HL-60/S4 treated with retinoic acid at 250 ng/mL for 4 days and 3 days (cell line): Measurements from ENCODE around the gene PMM1.

Experiments used
- in situ Hi-C: fragments of 300-500 bp; cut with MboI; formaldehyde crosslinking; loops from 2 replicates; pipeline ENCODE4 v1.7.0; 2022; ENCODE audit warnings: low sequenced_read_pairs

The PMM1 gene

DNA sequence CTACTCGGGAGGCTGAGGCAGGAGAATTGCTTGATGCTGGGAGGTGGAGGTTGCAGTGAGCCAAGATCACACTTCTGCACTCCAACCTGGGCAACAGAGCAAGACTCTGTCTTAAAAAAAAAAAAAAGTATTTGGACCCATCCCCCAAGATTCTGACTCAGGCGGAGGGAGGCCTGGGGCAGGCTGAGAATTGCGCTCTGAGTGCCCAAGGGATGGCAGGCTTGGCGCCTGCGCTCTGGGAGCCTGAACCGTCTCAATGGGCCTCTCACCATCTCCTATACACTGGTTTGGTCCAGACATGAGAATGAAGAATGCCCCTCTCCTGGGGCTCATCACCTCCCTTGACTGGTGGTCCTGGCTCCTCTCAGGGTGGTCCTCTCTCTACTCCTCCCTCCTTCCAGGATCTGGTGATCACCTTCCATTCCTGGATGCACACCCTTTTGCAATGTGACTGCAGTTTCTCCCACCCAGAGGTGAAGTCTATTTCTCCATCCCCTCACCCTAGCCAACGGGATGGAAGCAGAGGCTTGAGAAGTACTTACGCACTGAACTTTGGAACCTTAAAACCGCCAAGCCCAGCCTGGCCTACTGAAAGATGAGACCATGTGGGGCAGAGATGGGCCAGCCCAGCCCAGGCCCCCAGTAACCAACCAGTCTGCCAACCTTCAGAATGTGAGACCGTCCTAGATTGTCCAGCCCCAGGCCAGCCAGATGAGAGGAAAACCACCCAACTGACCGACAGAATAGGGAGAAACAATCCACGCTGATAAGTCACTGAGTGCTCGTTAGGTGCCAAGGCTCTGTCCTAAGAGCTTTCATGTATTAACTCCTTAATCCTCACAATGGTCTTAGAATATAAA lies 50.3 kb downstream of the PMM1 start:
- in situ Hi-C loops: no loop called here

DNA sequence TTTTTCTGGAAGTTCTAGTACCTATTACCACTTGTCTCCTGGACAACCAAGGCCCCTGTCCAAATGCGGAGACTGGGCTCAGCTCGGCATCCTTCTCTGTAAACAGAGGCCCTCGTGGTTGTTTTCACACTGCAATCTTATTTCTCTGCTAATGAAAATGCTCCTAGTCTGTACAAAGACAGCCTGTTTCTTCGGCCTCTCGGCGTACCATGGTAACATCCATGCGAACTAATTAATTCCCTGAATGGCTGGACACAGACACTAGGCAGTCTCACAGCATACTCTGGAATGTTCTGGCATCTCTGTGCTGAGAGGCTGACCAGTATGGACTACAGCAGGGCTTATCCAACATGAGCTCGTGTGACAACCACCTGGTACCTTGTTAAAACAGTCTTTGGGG lies 51.1 kb downstream of the PMM1 start:
- in situ Hi-C loops: no loop called here

DNA sequence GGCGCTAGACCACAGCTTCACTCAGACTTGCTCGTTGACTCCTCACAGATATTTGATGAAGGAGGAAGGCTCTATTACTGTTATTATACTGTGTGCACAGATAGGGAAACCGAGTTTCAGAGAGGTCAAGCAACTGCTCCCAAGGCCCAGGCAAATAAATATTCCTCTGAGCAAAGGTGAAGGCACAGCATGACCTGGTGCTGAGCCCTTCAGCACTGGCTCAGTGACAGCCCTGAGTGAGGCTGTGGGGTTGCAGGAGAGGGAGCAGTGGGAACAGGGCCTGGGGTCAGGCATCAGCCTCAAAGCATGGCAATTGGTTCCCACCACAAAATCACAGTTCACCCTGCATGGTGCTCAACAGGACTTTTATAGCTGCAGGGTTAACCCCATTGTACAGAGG lies 52.4 kb downstream of the PMM1 start:
- in situ Hi-C loops: no loop called here

DNA sequence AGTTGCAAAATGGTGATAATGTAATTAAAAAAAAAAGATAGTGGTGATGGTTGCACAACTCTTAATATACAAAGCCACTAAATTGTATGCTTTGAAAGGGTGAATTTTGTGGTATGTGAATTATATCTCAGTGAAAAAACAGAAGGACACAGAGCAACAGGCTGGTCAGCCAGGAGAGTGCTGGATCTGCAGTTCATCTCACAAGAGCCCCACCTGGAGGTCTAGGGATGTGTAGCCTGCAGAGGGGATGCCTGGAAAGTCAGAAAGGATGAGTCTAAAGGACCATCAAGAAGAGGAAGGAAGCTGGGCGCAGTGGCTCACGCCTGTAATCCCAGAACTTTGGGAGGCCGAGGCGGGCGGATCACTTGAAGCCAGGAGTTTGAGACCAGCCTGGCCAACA lies 54.4 kb downstream of the PMM1 start:
- in situ Hi-C loops: no loop called here

DNA sequence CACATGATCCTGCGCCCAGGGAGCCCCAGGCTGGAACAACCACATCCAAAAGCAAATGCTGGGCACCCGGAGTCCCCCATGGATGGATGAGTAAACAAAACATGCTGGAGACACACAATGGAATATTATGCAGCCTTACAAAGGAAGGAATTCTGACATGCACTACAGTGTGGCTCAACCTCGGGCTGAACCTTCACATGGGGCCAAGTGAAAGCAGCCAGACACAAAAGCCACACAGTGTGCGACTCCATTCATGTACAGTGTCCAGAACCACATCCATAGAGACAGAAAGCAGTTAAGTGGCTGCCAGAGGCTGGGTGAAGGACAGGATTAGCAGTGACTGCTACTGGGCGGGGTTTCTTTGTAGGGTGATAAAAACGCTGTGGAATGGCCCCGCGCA lies 55.4 kb downstream of the PMM1 start:
- in situ Hi-C loops: no loop called here

DNA sequence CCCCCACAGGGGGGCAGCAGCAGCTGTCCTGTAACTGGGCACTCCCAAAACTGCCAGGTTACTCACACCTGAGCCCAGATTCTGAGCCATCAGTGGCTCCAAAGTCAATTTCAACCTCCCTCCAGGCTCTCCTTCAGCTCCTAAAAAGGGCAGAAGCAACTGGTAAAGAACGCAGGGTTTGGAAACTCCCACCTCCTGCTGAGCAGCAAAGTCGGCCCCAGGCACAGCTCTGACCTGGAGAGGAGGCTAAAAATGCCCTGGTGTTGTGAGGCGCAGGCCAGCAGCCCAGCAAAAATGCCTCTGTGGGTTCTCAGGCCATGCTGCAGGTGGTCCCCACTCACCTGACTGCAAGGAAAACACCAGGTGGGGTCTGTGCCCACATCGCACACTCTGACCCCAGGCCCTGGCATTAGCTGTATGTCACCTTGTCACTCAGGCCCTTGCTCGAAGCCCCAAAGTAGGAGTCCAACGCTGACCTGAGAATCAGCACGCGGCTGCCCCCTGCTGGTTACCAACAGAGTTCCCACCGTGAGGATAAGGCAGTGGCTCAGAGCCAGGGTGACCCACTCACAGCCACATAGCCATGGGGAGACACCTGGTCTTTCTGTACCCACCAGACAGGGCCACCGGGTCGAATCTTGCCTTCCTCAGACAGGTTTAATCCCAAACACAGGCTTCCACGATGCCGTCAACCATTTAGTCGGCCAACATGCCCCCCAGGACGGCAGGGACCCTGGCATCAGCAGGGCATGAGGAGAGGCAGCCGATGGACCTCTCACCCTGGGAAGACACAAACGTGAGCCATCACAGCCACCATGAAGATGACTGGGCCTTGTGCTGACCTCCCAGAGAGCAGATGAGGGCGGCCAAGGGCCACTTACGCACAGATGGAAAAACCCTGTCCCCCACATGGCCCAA lies 56.5 kb downstream of the PMM1 start:
- in situ Hi-C loops: no loop called here

DNA sequence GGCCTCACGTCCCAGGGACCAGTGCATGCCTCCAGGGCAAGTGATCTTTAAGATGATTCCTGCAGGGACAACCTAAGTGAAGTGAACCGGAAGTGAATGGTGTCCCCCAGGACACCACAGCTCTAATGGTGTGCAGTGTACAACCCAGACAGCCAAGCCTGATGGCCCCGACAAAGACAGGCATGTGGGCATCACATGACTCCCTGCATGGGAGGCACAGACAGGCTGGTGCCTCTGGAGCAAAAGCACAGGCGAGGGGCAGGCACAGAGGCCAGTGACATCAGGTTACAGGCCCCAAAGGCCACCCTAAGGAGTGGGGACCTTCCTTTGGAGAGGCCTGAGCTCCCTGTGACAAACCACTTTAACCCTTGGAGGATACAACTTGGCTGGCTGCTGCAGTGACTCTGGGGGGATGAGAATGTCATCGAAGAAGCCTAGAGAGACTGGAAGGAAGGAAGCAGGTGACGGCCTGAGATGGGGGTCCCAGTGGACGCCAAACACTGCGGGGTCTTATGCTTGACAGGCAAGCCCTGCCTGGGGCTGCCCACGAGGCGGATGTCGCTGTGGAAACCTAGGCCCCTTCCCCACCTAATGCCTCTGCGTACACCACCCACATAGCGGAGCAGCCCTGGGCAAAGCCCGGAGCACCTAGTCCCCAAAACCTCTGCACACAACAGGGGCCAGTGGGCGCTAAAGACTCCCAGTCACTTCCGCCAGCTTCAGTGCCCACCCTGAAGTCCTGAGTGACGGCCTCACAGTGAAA lies 57.7 kb downstream of the PMM1 start:
- in situ Hi-C loops: no loop called here

DNA sequence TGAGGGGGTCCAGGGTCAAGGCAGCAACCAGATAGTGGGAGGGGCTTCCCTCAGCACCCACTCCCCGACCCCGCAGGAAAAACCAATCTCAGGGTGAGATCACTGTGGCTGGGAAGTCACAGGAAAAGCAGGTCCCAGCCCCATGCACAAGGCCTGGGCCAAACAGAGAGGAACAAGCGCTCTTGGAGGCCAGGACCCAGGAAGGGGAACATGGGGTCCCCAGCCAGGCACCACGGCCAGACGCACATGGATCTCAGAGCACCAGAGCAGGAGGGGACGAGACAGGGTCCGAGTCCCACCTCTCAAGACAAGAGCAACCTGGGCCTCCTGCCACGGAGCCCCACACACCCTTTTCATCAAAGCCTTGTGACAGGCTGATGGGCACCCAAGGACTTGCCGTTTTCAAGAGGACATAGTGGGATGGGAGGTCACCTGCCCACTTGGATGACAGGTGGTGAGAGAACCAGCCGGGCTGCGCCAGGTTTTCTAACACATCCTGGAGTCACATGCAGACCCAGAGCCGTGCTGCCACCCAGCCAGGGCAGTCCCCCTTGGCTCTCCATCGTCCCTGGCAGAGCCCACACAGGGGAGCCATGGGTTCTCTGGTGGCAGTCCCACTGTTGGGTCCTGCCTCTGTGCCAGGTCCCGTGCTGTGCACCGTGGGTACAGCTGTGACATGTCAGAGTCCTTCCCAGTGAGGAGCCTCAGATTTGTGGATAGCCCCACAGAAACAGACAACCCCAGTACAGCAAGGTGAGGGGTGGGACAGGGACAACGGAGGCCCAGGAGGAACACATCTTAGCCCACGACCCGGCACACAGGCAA lies 58.5 kb downstream of the PMM1 start:
- in situ Hi-C loops: no loop called here

DNA sequence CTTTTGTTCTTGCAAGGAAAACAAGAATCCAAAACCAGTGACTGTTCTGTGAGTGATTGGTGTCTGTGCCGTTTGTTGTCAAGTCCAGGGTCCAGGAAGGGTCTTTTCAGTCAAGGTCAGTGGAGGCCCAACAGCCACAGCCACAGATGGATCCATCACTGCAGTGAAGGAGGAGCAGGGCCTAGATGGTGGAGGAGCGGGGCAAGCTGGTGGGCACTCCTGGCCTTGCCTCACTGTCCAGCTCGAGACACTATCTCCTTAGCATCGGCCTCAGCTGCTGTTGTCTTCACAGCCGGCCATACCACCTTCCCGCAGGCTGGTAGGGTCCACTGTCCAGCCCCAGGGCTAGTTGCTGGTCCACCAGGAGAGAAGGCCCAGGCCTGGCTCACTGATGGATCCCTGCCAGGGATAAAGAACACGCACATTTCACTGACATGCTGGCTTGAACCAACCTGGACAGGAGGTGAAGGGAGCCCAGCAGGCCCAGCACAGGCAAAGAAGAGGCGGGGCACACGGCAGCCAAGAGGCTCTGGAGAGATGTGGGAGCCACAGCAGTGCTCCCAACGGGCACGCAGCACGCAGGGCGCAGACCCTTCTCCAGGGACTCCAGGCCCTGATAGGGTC lies 60.6 kb downstream of the PMM1 start:
- in situ Hi-C loops: no loop called here

DNA sequence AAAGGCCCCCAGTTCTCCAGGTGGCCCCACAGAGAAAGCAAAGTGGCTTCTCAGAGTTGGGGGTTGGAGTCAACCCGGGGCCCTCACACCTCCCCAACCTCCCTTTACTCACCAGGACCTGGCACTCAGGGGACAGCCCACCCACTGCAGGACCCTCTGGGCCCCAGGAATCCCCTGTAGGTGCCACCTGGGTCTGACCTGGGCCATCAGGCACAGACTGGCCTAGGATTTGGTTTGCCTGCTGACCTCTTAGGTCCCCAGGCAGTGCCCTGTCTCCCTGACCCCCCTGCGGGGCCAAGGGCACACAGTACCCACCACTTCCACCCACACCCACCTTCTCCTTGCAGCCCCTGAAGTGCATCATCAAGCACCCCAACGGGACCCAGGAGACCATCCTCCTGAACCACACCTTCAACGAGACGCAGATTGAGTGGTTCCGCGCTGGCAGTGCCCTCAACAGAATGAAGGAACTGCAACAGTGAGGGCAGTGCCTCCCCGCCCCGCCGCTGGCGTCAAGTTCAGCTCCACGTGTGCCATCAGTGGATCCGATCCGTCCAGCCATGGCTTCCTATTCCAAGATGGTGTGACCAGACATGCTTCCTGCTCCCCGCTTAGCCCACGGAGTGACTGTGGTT lies 61.4 kb downstream of the PMM1 start:
- in situ Hi-C loops: no loop called here
